ENCODE data around the gene FAM114A2.

GRCh38 chr5:153968761-153969562 lies 69.7 kb downstream of the FAM114A2 start:
- TF ChIP-seq EZH2phosphoT487 (IDR thresholded peaks at IDR 0.05; ENCODE audit: borderline replicate concordance, low read depth) (no peak), JUND (IDR thresholded peaks at IDR 0.05) (no peak)

Measured in SK-N-SH (cell line).